HG02571 (cell line): ENCODE measurements around the gene HARS2.
"Not testable (repeated sequence)": the region's sequence is repeated elsewhere in the genome, so short reads cannot be mapped to it uniquely, and the experiment has no call there.

ENCODE experiments used
- ATAC-seq: cut with Tn5 transposase; IDR thresholded peaks from one replicate; pipeline ENCODE4 v1.9.1; 2021; ENCODE audit warnings: mild to moderate bottlenecking, moderate library complexity; ENCODE audit not compliant: unreplicated experiment

HARS2 gene

GRCh38 chr5:140700177-140701144 is 9.2 kb downstream of the HARS2 start, which contains the start of gene ZMAT2:
TSS of gene ZMAT2 (plus strand) at chr5:140700447. CDS start at chr5:140700461, 14 bp downstream.
- peak; percentile 98 for ATAC-seq

- ATAC-seq, result no peak
These were observed 16.6 kb downstream of the HARS2 start for GRCh38 chr5:140707812-140708211.

- ATAC-seq, result not testable (repeated sequence)
These were observed 17.5 kb downstream of the HARS2 start for GRCh38 chr5:140708787-140709186.

- ATAC-seq, result peak; percentile 91
These were observed 19.8 kb downstream of the HARS2 start for GRCh38 chr5:140710899-140711552.

GRCh38 chr5:140711794-140712193 is 20.5 kb downstream of the HARS2 start:
- ATAC-seq, result no peak

GRCh38 chr5:140713562-140714094 is 22.4 kb downstream of the HARS2 start:
- ATAC-seq, result no peak

GRCh38 chr5:140716238-140716637 is 25.0 kb downstream of the HARS2 start:
- not testable (repeated sequence) for ATAC-seq

- no peak for ATAC-seq
These were observed 27.0 kb downstream of the HARS2 start for GRCh38 chr5:140718266-140718592.

GRCh38 chr5:140720738-140721137 is 29.5 kb downstream of the HARS2 start:
- ATAC-seq, result not testable (repeated sequence)

- ATAC-seq, result not testable (repeated sequence)
These were observed 30.1 kb downstream of the HARS2 start for GRCh38 chr5:140721395-140721794.

GRCh38 chr5:140725799-140726471 is 34.7 kb downstream of the HARS2 start:
- peak; percentile 87 for ATAC-seq

GRCh38 chr5:140733098-140733497 is 41.8 kb downstream of the HARS2 start:
- ATAC-seq, result no peak

GRCh38 chr5:140734354-140734753 is 43.1 kb downstream of the HARS2 start:
- ATAC-seq, result no peak

GRCh38 chr5:140737486-140737885 is 46.2 kb downstream of the HARS2 start:
- ATAC-seq, result no peak

GRCh38 chr5:140741967-140742366 is 50.7 kb downstream of the HARS2 start:
- ATAC-seq, result no peak
